HCT116 (cell line): ENCODE measurements around the gene SKIC8. TPM values are rescaled to one million over a fixed set of nuclear protein-coding genes. Genes with fewer than 3 reads are reported as not detected.

Source experiments
- ATAC-seq: fragments of 200-7000 bp; cut with Tn5 transposase; 2 replicates; pipeline ENCODE4 v1.9.1; 2020; ENCODE audit warnings: mild to moderate bottlenecking, moderate library complexity
- BruUV-seq: library from RNA; stranded (reverse); fragments of 400-500 nt; replicated peaks from 2 replicates; lab custom pipeline; 2021; lab: Mats Ljungman, UMichigan
- CTCF ChIA-PET: fragments of 300-600 bp; sonication (Branson Sonifier 250); formaldehyde crosslinking; loops from one replicate; lab custom pipeline; 2021; ENCODE audit warnings: antibody characterized with exemption; lab: Charles Lee
- POLR2A ChIA-PET: fragments of 300-600, 350-600 bp; sonication (Branson Sonifier 250); formaldehyde crosslinking; loops from one replicate; lab custom pipeline; 2021; ENCODE audit warnings: antibody characterized with exemption; lab: Charles Lee
- RAD21 ChIA-PET, 2 experiments: fragments of 300-600 bp; sonication (Branson Sonifier 250); formaldehyde crosslinking; loops; one replicate each; lab custom pipeline; 2023; ENCODE audit warnings: low total read pairs in 2 of 2; ENCODE audit not compliant: uncharacterized antibody in 2 of 2, unreplicated experiment in 2 of 2, low non-redundant PET in 1 of 2; lab: Charles Lee
- DNase-seq: peaks from one replicate; pipeline ENCODE4 v3.0.0-alpha.2; 2010; ENCODE audit warnings: low read depth, low spot score
- H2AFZ ChIP-seq: fragments of 200-600 bp; shearing (Covaris generic), sonication (generic); 2 replicates; pipeline ENCODE4 v1.6.1; 2017; ENCODE audit warnings: low read depth, mixed run types, mixed read lengths, antibody characterized with exemption, low read length; ENCODE audit not compliant: poor library complexity, severe bottlenecking
- H3K27ac ChIP-seq: 2 replicates; pipeline ENCODE4 v1.5.1; 2012; ENCODE audit warnings: low read depth, low read length
- H3K27me3 ChIP-seq: fragments of 200-600 bp; sonication (generic); 2 replicates; pipeline ENCODE4 v1.6.1; 2016; ENCODE audit warnings: mixed run types, low read length, mixed read lengths; ENCODE audit not compliant: insufficient read depth
- H3K36me3 ChIP-seq, 2 experiments: fragments of 200-500 bp in 1 of 2; fragments of 200-600 bp in 1 of 2; sonication (Bioruptor generic) in 1 of 2; sonication (generic) in 1 of 2; 2 replicates each; pipeline versions ENCODE4 v1.5.1 to v1.6.1; 2014 to 2016; ENCODE audit warnings: low read length in 2 of 2, inconsistent platforms in 1 of 2, mixed read lengths in 1 of 2, mixed run types in 1 of 2; ENCODE audit not compliant: insufficient read depth in 2 of 2, control insufficient read depth in 1 of 2
- H3K4me1 ChIP-seq, 2 experiments: fragments of 200-600 bp in 1 of 2; sonication (generic) in 1 of 2; 2 replicates each; pipeline versions ENCODE4 v1.5.1 to v1.6.1; 2012 to 2017; ENCODE audit warnings: low read length in 2 of 2, inconsistent platforms in 1 of 2, mild to moderate bottlenecking in 1 of 2, mixed read lengths in 1 of 2, mixed run types in 1 of 2, moderate library complexity in 1 of 2; ENCODE audit not compliant: insufficient read depth in 2 of 2, control insufficient read depth in 1 of 2
- H3K4me2 ChIP-seq: fragments of 200-600 bp; sonication (generic); 2 replicates; pipeline ENCODE4 v1.6.1; 2017; ENCODE audit warnings: mixed run types, low read length, mixed read lengths
- H3K4me3 ChIP-seq, 2 experiments: fragments of 200-600 bp in 1 of 2; sonication (generic) in 1 of 2; replicated peaks in 1 of 2; 2 replicates each; pipeline ENCODE4 v1.5.1; 2011 to 2016; ENCODE audit warnings: low read length in 2 of 2, control low read depth in 1 of 2, low read depth in 1 of 2, mild to moderate bottlenecking in 1 of 2, mixed read lengths in 1 of 2, mixed run types in 1 of 2
- H3K79me2 ChIP-seq: fragments of 200-600 bp; sonication (generic); 2 replicates; pipeline ENCODE4 v1.6.1; 2017; ENCODE audit warnings: mild to moderate bottlenecking, mixed run types, low read length, moderate library complexity, mixed read lengths; ENCODE audit not compliant: insufficient read depth
- H3K9ac ChIP-seq: fragments of 200-600 bp; sonication (generic); 2 replicates; pipeline ENCODE4 v1.6.1; 2016; ENCODE audit warnings: low read length, mixed read lengths
- H3K9me2 ChIP-seq: fragments of 200-600 bp; sonication (generic), shearing (Covaris generic); 2 replicates; pipeline ENCODE4 v1.6.1; 2017; ENCODE audit warnings: mixed run types, mild to moderate bottlenecking, moderate library complexity; ENCODE audit not compliant: insufficient read depth
- H3K9me3 ChIP-seq, 2 experiments: fragments of 200-500 bp in 1 of 2; fragments of 200-600 bp in 1 of 2; sonication (Bioruptor generic) in 1 of 2; sonication (generic) in 1 of 2; 2 replicates each; pipeline ENCODE4 v1.6.1; 2014 to 2017; ENCODE audit warnings: low read length in 2 of 2, mixed read lengths in 2 of 2, inconsistent platforms in 1 of 2, low read depth in 1 of 2, mild to moderate bottlenecking in 1 of 2, mixed run types in 1 of 2, moderate library complexity in 1 of 2; ENCODE audit not compliant: control insufficient read depth in 1 of 2, insufficient read depth in 1 of 2
- H4K20me1 ChIP-seq: fragments of 200-600 bp; sonication (generic), shearing (Covaris generic); 2 replicates; pipeline ENCODE4 v1.6.1; 2017; ENCODE audit warnings: mixed run types, mild to moderate bottlenecking, moderate library complexity; ENCODE audit not compliant: insufficient read depth
- ATF3 ChIP-seq: IDR thresholded peaks from 2 replicates; pipeline ENCODE4 v1.6.1; 2012
- CBX3 ChIP-seq: IDR thresholded peaks from 2 replicates; pipeline ENCODE4 v1.6.1; 2012; ENCODE audit warnings: low read depth
- EGR1 ChIP-seq: IDR thresholded peaks from 2 replicates; pipeline ENCODE4 v1.6.1; 2012; ENCODE audit warnings: low read depth
- ELF1 ChIP-seq: IDR thresholded peaks from 2 replicates; pipeline ENCODE4 v1.6.1; 2012; ENCODE audit warnings: low read depth, borderline replicate concordance
- EZH2 ChIP-seq: fragments of 200-600 bp; sonication (generic); IDR thresholded peaks from 2 replicates; pipeline ENCODE4 v1.6.1; 2017; ENCODE audit warnings: antibody characterized with exemption, mixed run types
- EZH2phosphoT487 ChIP-seq: fragments of 200-600 bp; IDR thresholded peaks from 2 replicates; pipeline ENCODE4 v1.6.1; 2018; ENCODE audit warnings: antibody characterized with exemption, borderline replicate concordance
- JUND ChIP-seq: IDR thresholded peaks from 2 replicates; pipeline ENCODE4 v1.6.1; 2012
- MAX ChIP-seq: IDR thresholded peaks from 2 replicates; pipeline ENCODE4 v1.6.1; 2012
- POLR2A ChIP-seq: IDR thresholded peaks from 2 replicates; pipeline ENCODE4 v1.7.0; 2011; ENCODE audit warnings: borderline replicate concordance; ENCODE audit not compliant: insufficient read depth, insufficient read length; ENCODE audit errors: extremely low read depth
- POLR2AphosphoS5 ChIP-seq: IDR thresholded peaks from 2 replicates; pipeline ENCODE4 v1.6.1; 2011; ENCODE audit warnings: mild to moderate bottlenecking, low read depth, low read length, moderate library complexity
- REST ChIP-seq: IDR thresholded peaks from 2 replicates; pipeline ENCODE4 v1.6.1; 2012; ENCODE audit warnings: low read depth
- SIN3A ChIP-seq: IDR thresholded peaks from 2 replicates; pipeline ENCODE4 v1.6.1; 2012; ENCODE audit warnings: low read depth
- SP1 ChIP-seq: IDR thresholded peaks from 2 replicates; pipeline ENCODE4 v1.6.1; 2012; ENCODE audit warnings: low read depth
- SRF ChIP-seq: IDR thresholded peaks from 2 replicates; pipeline ENCODE4 v1.6.1; 2012; ENCODE audit warnings: low read depth
- TCF7L2 ChIP-seq: IDR thresholded peaks from 2 replicates; pipeline ENCODE4 v1.7.0; 2011; ENCODE audit warnings: borderline replicate concordance, inconsistent platforms; ENCODE audit not compliant: insufficient read depth, insufficient read length; ENCODE audit errors: extremely low read depth
- ZFX ChIP-seq: fragments of 450-650 bp; IDR thresholded peaks from 2 replicates; pipeline ENCODE4 v1.6.1; 2017
- ZNF274 ChIP-seq: fragments of 200-500 bp; sonication (Bioruptor generic); IDR thresholded peaks from 2 replicates; pipeline ENCODE4 v1.6.1; 2014; ENCODE audit warnings: mild to moderate bottlenecking, low read depth, low read length, inconsistent platforms
- intact Hi-C: fragments of 100-400 bp; cut with micrococcal nuclease; formaldehyde crosslinking; loops from 2 replicates; pipeline ENCODE4 v1.10.0; 2022
- total RNA-seq: library from RNA; stranded (reverse); gene quantifications from one replicate; pipeline ENCODE4 v1.2.1, GENCODE V29; 2021; ENCODE audit not compliant: unreplicated experiment

Gene SKIC8
- total RNA-seq, 1 experiment from 2014 or later: 57.1 TPM

GRCh38 chr15:78341057-78341987 is 41.9 kb upstream of the SKIC8 start:
- Histone ChIP-seq H3K4me1 (no peaks in the 10 kb centered on the region), H3K9me2 (no peaks in the 10 kb centered on the region), H3K4me3 (no peak overlapping the region), H3K9me3 (no peaks in the 10 kb centered on the region), H3K4me2 (no peak overlapping the region), H2AFZ (no peak overlapping the region), H3K27ac (no peak overlapping the region), H3K9ac (no peak overlapping the region), H3K27me3 (peaks cover 20% of the 10 kb centered on the region), H3K79me2 (no peaks in the 10 kb centered on the region), H3K36me3 (no peaks in the 10 kb centered on the region), H4K20me1 (no peaks in the 10 kb centered on the region)
- no TSS peak for BruUV-seq
- ChIA-PET POLR2A (no interaction called here), CTCF (no interaction called here), RAD21 (no interaction called here)
- no peak for DNase-seq
- TF ChIP-seq EZH2phosphoT487: no peak
- no peak for TF ChIP-seq ATF3
- no peak for TF ChIP-seq TCF7L2
- no peak for TF ChIP-seq SRF
- TF ChIP-seq SIN3A: no peak
- TF ChIP-seq ELF1: no peak
- TF ChIP-seq SP1: no peak
- TF ChIP-seq REST: no peak
- no peak for TF ChIP-seq POLR2AphosphoS5
- no peak for TF ChIP-seq EGR1
- no peak for TF ChIP-seq POLR2A
- no peak for TF ChIP-seq CBX3
- TF ChIP-seq EZH2: no peak
- TF ChIP-seq JUND: no peak
- no peak for TF ChIP-seq MAX
- TF ChIP-seq ZNF274: no peak
- no peak for TF ChIP-seq ZFX
- intact Hi-C loops: no loop called here
- ATAC-seq: no peak
